Thoracic aorta (tissue), 2 donors: Measurements from ENCODE around the gene CACNA1H. TPM values are rescaled to one million over a fixed set of nuclear protein-coding genes. Genes with fewer than 3 reads are reported as not detected.

Experiments used
- ATAC-seq: fragments of 150-250 bp; one replicate; pipeline ENCODE4 v1.8.0; 2017; ENCODE audit warnings: low read depth; ENCODE audit not compliant: insufficient number of reproducible peaks, low FRiP score
- DNase-seq: peaks from one replicate; pipeline ENCODE4 v3.0.0-alpha.2; 2020; ENCODE audit warnings: low spot score
- H3K27ac ChIP-seq, 2 donors: fragments of 200-600 bp; sonication (generic); 1 replicate in 1 of 2; 2 replicates in 1 of 2; pipeline ENCODE4 v1.5.1; 2016; ENCODE audit warnings: mild to moderate bottlenecking in 2 of 2, moderate library complexity in 2 of 2
- H3K27me3 ChIP-seq: fragments of 200-600 bp; sonication (generic); replicated peaks from 2 replicates; pipeline ENCODE4 v1.6.0; 2016; ENCODE audit warnings: mild to moderate bottlenecking; ENCODE audit not compliant: insufficient read depth
- H3K36me3 ChIP-seq: fragments of 200-600 bp; sonication (generic); one replicate; pipeline ENCODE4 v1.5.1; 2016
- H3K4me1 ChIP-seq, 2 donors: fragments of 200-600 bp; sonication (generic); 1 replicate in 1 of 2; 2 replicates in 1 of 2; pipeline versions ENCODE4 v1.5.1 to v1.6.0; 2016; ENCODE audit warnings: low read depth in 2 of 2, mild to moderate bottlenecking in 1 of 2; ENCODE audit not compliant: control insufficient read depth in 1 of 2
- H3K4me3 ChIP-seq: fragments of 200-600 bp; sonication (generic); 2 replicates; pipeline ENCODE4 v1.5.1; 2016; ENCODE audit warnings: mild to moderate bottlenecking
- H3K9me3 ChIP-seq: fragments of 200-600 bp; sonication (generic); 2 replicates; pipeline ENCODE4 v1.5.1; 2016
- CTCF ChIP-seq: fragments of 200-600 bp; sonication (generic); IDR thresholded peaks from one replicate; pipeline ENCODE4 v1.5.1; 2019; ENCODE audit warnings: antibody characterized with exemption
- total RNA-seq, 2 donors: library from RNA; depleted of rRNA; stranded (reverse); fragments of >200 nt; gene quantifications; one replicate each; pipeline versions ENCODE4 v1.1.0 to v1.2.3, GENCODE V29; 2016

The CACNA1H gene
- total RNA-seq, 2 donors from 2014 or later, result 14.7 to 33.0 TPM

GRCh38 chr16:1220098-1220728, 67.3 kb downstream of the CACNA1H start:
- DNase-seq (no peak), ATAC-seq (no peak)
- Histone ChIP-seq H3K4me1 (no peaks in the 10 kb centered on the region), H3K27ac (no peak overlapping the region), H3K4me3 (no peak overlapping the region), H3K9me3 (no peaks in the 10 kb centered on the region), H3K36me3 (no peaks in the 10 kb centered on the region), H3K27me3 (no peaks in the 10 kb centered on the region)
- no peak for TF ChIP-seq CTCF

- Histone ChIP-seq H3K36me3 (no peaks in the 10 kb centered on the region), H3K4me3 (no peak overlapping the region), H3K9me3 (no peaks in the 10 kb centered on the region), H3K4me1 (no peaks in the 10 kb centered on the region), H3K27me3 (no peaks in the 10 kb centered on the region), H3K27ac (no peak overlapping the region)
- ATAC-seq (no peak), DNase-seq (no peak)
- TF ChIP-seq CTCF, result no peak
Observed at GRCh38 chr16:1220841-1221627, 68.1 kb downstream of the CACNA1H start.

- Histone ChIP-seq H3K27ac (no peak overlapping the region), H3K9me3 (no peaks in the 10 kb centered on the region), H3K36me3 (no peaks in the 10 kb centered on the region), H3K27me3 (no peaks in the 10 kb centered on the region), H3K4me1 (no peaks in the 10 kb centered on the region), H3K4me3 (no peak overlapping the region)
- DNase-seq (no peak), ATAC-seq (no peak)
- no peak for TF ChIP-seq CTCF
Observed at GRCh38 chr16:1221628-1222552, 69.0 kb downstream of the CACNA1H start.

- no peaks in the 10 kb centered on the region for H3K36me3 ChIP-seq
- DNase-seq (no peak), ATAC-seq (no peak)
- TF ChIP-seq CTCF, result no peak
- H3K4me1 ChIP-seq, result no peaks in the 10 kb centered on the region
- no peaks in the 10 kb centered on the region for H3K9me3 ChIP-seq
- H3K4me3 ChIP-seq, result no peak overlapping the region
- H3K27me3 ChIP-seq, result no peaks in the 10 kb centered on the region
- no peak overlapping the region for H3K27ac ChIP-seq
Observed at GRCh38 chr16:1222553-1223354, 69.8 kb downstream of the CACNA1H start.
